Prostate gland (tissue), 2 donors: ENCODE measurements around the gene SKIDA1. TPM values are rescaled to one million over a fixed set of nuclear protein-coding genes. Genes with fewer than 3 reads are reported as not detected.

Experiments used
- DNase-seq: peaks from one replicate; pipeline ENCODE4 v3.0.0-alpha.2; 2019; ENCODE audit warnings: low spot score
- H3K27ac ChIP-seq, 2 donors: fragments of 200-600 bp; sonication (generic); 2 replicates each; pipeline ENCODE4 v1.5.1; 2017 to 2019
- H3K27me3 ChIP-seq: fragments of 200-600 bp; sonication (generic); replicated peaks from 2 replicates; pipeline ENCODE4 v1.5.1; 2019; ENCODE audit not compliant: insufficient read depth
- H3K36me3 ChIP-seq, 2 donors: fragments of 200-600 bp; sonication (generic); 1 replicate in 1 of 2; 2 replicates in 1 of 2; pipeline versions ENCODE4 v1.5.1 to v1.8.1; 2017 to 2019
- H3K4me1 ChIP-seq: fragments of 200-600 bp; sonication (generic); replicated peaks from 2 replicates; pipeline ENCODE4 v1.5.1; 2019
- H3K4me3 ChIP-seq, 2 donors: fragments of 200-600 bp; sonication (generic); 2 replicates each; pipeline ENCODE4 v1.5.1; 2017 to 2019
- H3K9me3 ChIP-seq: fragments of 200-600 bp; sonication (generic); 2 replicates; pipeline ENCODE4 v1.5.1; 2017
- POLR2A ChIP-seq: fragments of 450-650 bp; IDR thresholded peaks from one replicate; pipeline ENCODE4 v1.6.1; 2016; ENCODE audit warnings: antibody characterized with exemption, mild to moderate bottlenecking
- POLR2AphosphoS5 ChIP-seq: sonication (generic); formaldehyde crosslinking; IDR thresholded peaks from one replicate; pipeline ENCODE4 v1.6.1; 2017; ENCODE audit warnings: antibody characterized with exemption
- WGBS: methylation state at CpG from one replicate; pipeline ENCODE4 v1.1.5; 2018; 5-methylcytosine and 5-hydroxymethylcytosine counted together
- intact Hi-C: fragments of 100-400 bp; cut with DNase I; formaldehyde crosslinking; loops from one replicate; pipeline ENCODE4 v1.14.2; 2022
- total RNA-seq, 2 donors: library from RNA; depleted of rRNA; stranded (reverse); fragments of >200 nt; gene quantifications; one replicate each; pipeline ENCODE4 v1.1.0, GENCODE V29; 2016
- TF ChIP-seq, protein P1 (sequence below), 4 experiments: fragments of 200-600 bp in 2 of 4; fragments of 450-650 bp in 2 of 4; sonication (generic) in 2 of 4; IDR thresholded peaks; 1 replicate in 3 of 4; 2 replicates in 1 of 4; pipeline ENCODE4 v1.5.1; 2016 to 2019; ENCODE audit warnings: antibody characterized with exemption in 4 of 4, mild to moderate bottlenecking in 2 of 4, moderate library complexity in 2 of 4

SKIDA1 gene
- total RNA-seq, 2 donors from 2014 or later: 1.5 to 4.3 TPM

DNA sequence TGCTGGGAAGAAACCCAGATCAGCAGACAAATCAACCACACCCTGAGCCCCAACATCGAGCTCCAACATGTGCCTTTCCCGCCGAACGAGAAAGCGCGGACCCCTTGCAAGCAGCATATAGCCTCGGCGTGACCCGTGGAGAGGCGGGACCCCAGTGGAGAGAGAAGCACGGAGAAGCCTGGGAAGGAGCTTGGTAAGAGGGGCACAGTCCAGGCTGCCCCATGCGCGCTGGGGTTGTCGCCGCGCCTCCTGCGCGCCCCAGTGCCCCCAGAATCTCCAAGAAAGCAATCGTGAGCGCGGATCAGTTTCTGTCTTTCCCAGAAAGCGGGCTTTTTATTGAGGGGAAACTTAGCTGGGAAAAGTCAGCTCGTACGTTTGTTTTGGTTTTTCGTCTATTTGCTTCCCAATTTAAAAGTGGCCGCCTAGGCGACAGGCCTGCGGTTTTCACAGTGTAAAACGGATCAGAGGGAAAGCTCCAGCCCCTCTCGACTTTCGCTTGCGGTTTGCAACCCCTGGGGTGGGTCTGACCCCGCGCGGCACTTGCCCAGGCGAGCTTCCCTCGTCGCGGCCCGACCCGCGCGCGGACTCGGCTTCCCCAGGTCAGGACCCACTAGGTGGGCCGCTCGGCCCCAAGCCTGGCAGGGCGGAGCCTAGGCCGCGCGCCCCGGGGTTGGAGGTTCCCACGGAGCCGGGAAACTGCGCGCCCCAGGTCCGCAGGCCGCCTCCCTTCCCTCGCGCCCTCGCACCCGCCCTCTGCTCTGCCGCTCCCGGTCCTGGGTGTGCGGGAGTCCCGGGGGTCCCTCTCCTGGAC is 31.1 kb downstream of the SKIDA1 start:
- Histone ChIP-seq H3K27me3 (no peaks in the 10 kb centered on the region), H3K9me3 (no peaks in the 10 kb centered on the region), H3K4me1 (no peaks in the 10 kb centered on the region), H3K36me3 (no peaks in the 10 kb centered on the region), H3K27ac (peak overlapping the region in 1 of 2 donors; percentile 36), H3K4me3 (peak overlapping the region; percentile 64 to 65)
- WGBS: 29% methylated on average over 65 of the region's 66 CpGs
- intact Hi-C loops: loop anchor here (2.0 to 10.0 kb wide), 5 partner anchors 217 to 1493 kb away; no protein-coding TSS in a partner anchor
- TF ChIP-seq, protein P1, sequence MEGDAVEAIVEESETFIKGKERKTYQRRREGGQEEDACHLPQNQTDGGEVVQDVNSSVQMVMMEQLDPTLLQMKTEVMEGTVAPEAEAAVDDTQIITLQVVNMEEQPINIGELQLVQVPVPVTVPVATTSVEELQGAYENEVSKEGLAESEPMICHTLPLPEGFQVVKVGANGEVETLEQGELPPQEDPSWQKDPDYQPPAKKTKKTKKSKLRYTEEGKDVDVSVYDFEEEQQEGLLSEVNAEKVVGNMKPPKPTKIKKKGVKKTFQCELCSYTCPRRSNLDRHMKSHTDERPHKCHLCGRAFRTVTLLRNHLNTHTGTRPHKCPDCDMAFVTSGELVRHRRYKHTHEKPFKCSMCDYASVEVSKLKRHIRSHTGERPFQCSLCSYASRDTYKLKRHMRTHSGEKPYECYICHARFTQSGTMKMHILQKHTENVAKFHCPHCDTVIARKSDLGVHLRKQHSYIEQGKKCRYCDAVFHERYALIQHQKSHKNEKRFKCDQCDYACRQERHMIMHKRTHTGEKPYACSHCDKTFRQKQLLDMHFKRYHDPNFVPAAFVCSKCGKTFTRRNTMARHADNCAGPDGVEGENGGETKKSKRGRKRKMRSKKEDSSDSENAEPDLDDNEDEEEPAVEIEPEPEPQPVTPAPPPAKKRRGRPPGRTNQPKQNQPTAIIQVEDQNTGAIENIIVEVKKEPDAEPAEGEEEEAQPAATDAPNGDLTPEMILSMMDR (IDR thresholded peaks at IDR 0.05): no peak
- TF ChIP-seq POLR2A (no peak), POLR2AphosphoS5 (no peak)
- DNase-seq: no peak

DNA sequence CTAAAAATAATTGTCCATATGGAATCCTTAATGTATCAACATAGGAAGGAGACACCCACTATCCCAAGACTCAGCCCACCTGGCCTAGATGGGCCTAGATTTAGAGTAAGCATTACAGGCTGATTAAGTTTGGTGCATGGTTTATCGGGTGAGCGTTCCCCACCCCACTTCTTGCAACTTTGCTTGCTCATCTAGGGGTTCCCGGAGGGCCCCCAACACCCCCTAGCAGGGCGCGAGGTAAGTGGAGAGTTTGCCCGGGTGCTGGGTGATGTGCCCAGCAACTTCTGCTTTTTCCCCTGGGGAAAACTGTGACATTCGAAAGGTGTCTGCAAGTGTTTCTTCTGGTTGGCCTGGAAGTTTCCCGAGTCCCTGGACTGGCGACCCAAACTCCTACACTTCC is 31.7 kb downstream of the SKIDA1 start:
- Histone ChIP-seq H3K9me3 (no peaks in the 10 kb centered on the region), H3K4me1 (no peaks in the 10 kb centered on the region), H3K27ac (no peak overlapping the region), H3K4me3 (no peak overlapping the region), H3K27me3 (no peaks in the 10 kb centered on the region), H3K36me3 (no peaks in the 10 kb centered on the region)
- WGBS: 85% methylated on average over 9 of the region's 9 CpGs
- intact Hi-C loops: loop anchor here (2.0 to 10.0 kb wide), 2 partner anchors 239 to 761 kb away; no protein-coding TSS in a partner anchor
- no peak for DNase-seq
- TF ChIP-seq POLR2AphosphoS5 (no peak), POLR2A (no peak)
- TF ChIP-seq, protein P1 (IDR thresholded peaks at IDR 0.05): no peak

DNA sequence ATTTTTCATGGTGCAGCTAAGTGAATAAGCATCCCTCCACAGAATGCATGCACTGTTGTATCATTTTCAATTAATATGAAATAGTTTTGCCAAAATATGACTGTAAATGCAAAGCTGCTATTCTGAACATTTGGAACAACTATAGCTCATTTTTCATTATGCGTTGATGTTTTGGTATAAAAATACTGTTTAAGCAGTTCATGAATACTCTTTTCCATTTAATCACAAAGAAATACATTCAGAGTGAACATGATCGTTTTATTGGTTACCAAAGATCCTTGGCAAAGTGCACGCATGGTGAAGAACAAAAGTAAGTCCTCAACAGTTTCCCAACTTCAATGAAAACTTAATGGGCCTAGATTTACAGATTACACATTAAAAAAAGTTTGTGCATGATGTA is 33.1 kb downstream of the SKIDA1 start:
- Histone ChIP-seq H3K36me3 (no peaks in the 10 kb centered on the region), H3K27me3 (no peaks in the 10 kb centered on the region), H3K27ac (no peak overlapping the region), H3K9me3 (no peaks in the 10 kb centered on the region), H3K4me3 (no peak overlapping the region), H3K4me1 (no peaks in the 10 kb centered on the region)
- 23% methylated on average over 3 of the region's 3 CpGs for WGBS
- TF ChIP-seq POLR2AphosphoS5 (no peak), POLR2A (no peak)
- TF ChIP-seq, protein P1 (IDR thresholded peaks at IDR 0.05): no peak
- intact Hi-C loops: loop anchor here (10.0 kb wide), 1 partner anchor 762 kb away; no protein-coding TSS in a partner anchor
- no peak for DNase-seq

DNA sequence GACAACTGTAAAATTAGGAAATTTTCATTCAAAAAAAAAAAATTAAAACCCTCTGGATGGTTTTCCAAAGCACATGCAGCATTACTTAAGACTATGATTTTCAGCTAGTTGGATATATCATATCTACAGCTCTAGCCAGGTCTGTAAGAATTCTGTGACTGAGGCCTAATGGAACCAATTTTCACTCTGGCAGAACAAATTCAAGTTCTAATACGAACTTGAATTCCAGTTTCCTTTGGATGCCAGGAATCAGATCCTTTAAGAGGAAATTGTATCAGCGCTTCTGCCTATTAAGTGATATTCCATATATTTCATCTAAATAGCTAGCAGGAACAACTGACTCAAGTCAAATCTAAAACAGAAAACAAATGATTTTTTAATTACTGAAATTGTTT is 34.8 kb downstream of the SKIDA1 start:
- H3K4me1 ChIP-seq: no peaks in the 10 kb centered on the region
- H3K36me3 ChIP-seq: no peaks in the 10 kb centered on the region
- no peaks in the 10 kb centered on the region for H3K27me3 ChIP-seq
- no peak overlapping the region for H3K27ac ChIP-seq
- H3K4me3 ChIP-seq: no peak overlapping the region
- WGBS: 96% methylated on average over 2 of the region's 2 CpGs
- intact Hi-C loops: loop anchor here (10.0 kb wide), 1 partner anchor 764 kb away; no protein-coding TSS in a partner anchor
- DNase-seq: no peak
- TF ChIP-seq, protein P1 (IDR thresholded peaks at IDR 0.05): no peak
- no peak for TF ChIP-seq POLR2AphosphoS5
- no peak for TF ChIP-seq POLR2A
- no peaks in the 10 kb centered on the region for H3K9me3 ChIP-seq
